DOHH2 (cell line): ENCODE data around the gene C22orf23.

ENCODE experiments used
- H3F3A ChIP-seq: fragments of 200-600 bp; sonication (generic), shearing (Covaris generic); 2 replicates; pipeline ENCODE4 v1.6.0; 2016; ENCODE audit warnings: antibody characterized with exemption, mild to moderate bottlenecking; ENCODE audit not compliant: control insufficient read depth, insufficient read depth
- H3K27ac ChIP-seq: fragments of 200-600 bp; sonication (generic); 2 replicates; pipeline ENCODE4 v1.5.1; 2014; ENCODE audit warnings: low read depth, mild to moderate bottlenecking, low read length, moderate library complexity
- H3K27me3 ChIP-seq: fragments of 200-600 bp; sonication (generic); 2 replicates; pipeline ENCODE4 v1.6.1; 2014; ENCODE audit warnings: mild to moderate bottlenecking, low read length, mixed read lengths; ENCODE audit not compliant: control insufficient read depth
- H3K36me3 ChIP-seq: fragments of 200-600 bp; sonication (generic); 2 replicates; pipeline ENCODE4 v1.6.1; 2014; ENCODE audit warnings: mild to moderate bottlenecking, low read length, moderate library complexity, mixed read lengths; ENCODE audit not compliant: control insufficient read depth
- H3K4me1 ChIP-seq: fragments of 200-600 bp; sonication (generic); 2 replicates; pipeline ENCODE4 v1.6.1; 2014; ENCODE audit warnings: mild to moderate bottlenecking, low read length, mixed read lengths; ENCODE audit not compliant: control insufficient read depth
- H3K4me2 ChIP-seq: fragments of 200-600 bp; sonication (generic); 2 replicates; pipeline ENCODE4 v1.6.0; 2014; ENCODE audit warnings: mild to moderate bottlenecking, low read length, moderate library complexity
- H3K4me3 ChIP-seq: fragments of 200-600 bp; sonication (generic); 2 replicates; pipeline ENCODE4 v1.5.1; 2014; ENCODE audit warnings: mild to moderate bottlenecking, low read length, mixed read lengths
- H3K79me2 ChIP-seq: fragments of 200-600 bp; sonication (generic); 2 replicates; pipeline ENCODE4 v1.6.1; 2014; ENCODE audit warnings: mild to moderate bottlenecking, low read length, mixed read lengths; ENCODE audit not compliant: control insufficient read depth
- H3K9me2 ChIP-seq: fragments of 200-600 bp; sonication (generic); replicated peaks from 2 replicates; pipeline ENCODE4 v1.6.1; 2014; ENCODE audit warnings: mild to moderate bottlenecking, low read length, mixed read lengths; ENCODE audit not compliant: control insufficient read depth
- H3K9me3 ChIP-seq: fragments of 200-600 bp; sonication (generic); 2 replicates; pipeline ENCODE4 v1.6.1; 2014; ENCODE audit warnings: antibody characterized with exemption, low read length, mixed read lengths; ENCODE audit not compliant: control insufficient read depth, insufficient read depth
- H4K20me1 ChIP-seq: fragments of 200-600 bp; sonication (generic); 2 replicates; pipeline ENCODE4 v1.6.0; 2014; ENCODE audit warnings: low read depth, mild to moderate bottlenecking, antibody characterized with exemption, low read length, moderate library complexity; ENCODE audit not compliant: control insufficient read depth, insufficient read depth
- CTCF ChIP-seq: fragments of 200-600 bp; sonication (generic); IDR thresholded peaks from one replicate; pipeline ENCODE4 v1.5.1; 2014; ENCODE audit warnings: antibody characterized with exemption, mild to moderate bottlenecking, low read depth, low read length; ENCODE audit not compliant: poor library complexity, severe bottlenecking
- EZH2phosphoT487 ChIP-seq: fragments of 200-600 bp; sonication (generic); IDR thresholded peaks from 2 replicates; pipeline ENCODE4 v1.6.1; 2017; ENCODE audit warnings: borderline replicate concordance, mild to moderate bottlenecking, antibody characterized with exemption, low read length, moderate library complexity, mixed read lengths

The C22orf23 gene

DNA sequence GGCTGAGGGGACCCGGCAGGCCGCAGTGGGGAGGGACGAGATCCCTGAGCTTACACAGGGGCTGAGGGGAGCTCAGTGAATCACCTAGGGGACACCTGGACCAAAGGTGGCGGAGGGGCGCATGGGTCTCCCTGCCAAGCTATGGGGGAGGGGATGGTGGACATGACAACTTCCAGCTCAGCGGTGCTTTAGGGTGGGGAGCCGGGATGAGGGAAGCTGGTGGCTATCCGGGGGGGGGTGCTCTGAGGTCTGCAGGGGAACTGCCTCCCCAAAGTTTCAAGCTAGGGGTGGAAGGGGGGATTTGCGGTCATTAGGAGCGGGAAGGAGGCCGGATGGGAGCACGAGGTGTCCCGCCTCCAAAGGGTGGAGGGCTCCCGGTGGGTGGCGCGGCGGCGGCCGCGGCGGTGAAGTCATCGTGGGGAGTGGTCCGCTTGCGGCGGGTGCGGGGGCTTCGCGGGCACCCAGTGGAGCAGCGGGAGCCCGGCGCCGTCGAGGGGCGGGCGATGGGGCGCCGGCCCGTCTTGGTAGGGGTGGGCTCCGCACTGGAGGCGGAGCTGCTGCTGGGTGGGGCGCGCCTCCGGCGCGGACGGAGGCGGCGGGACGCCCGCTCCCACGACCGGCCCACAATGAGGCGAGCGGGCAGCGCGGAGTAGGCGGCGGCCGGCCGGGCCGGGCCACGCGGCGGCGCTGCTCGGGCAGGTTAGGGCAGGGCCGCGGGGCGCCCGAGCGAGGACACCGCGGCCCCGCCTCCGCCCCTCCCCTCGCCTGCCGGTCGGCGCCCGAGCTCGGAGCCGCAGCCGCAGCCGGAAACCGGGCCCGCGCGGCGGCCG, 47.7 kb downstream of the C22orf23 start, which contains the start of gene MICALL1:
MICALL1 (plus strand) TSS at position 764 of the 830 bp plus-strand sequence. CDS start 126 bp downstream, outside the sequence.
- no peaks in the 10 kb centered on the region for H3K9me2 ChIP-seq
- H3K27ac ChIP-seq: no peak within 1 kb of the TSS
- H3K36me3 ChIP-seq: no peaks in the 10 kb centered on the region
- no peaks in the 10 kb centered on the region for H3K9me3 ChIP-seq
- peak within 1 kb of the TSS; percentile 85 for H3K4me2 ChIP-seq
- peaks cover 5% of the 10 kb centered on the region; the same call in 1 of the 2 replicates for H3F3A ChIP-seq
- no peaks in the 10 kb centered on the region for H3K79me2 ChIP-seq
- TF ChIP-seq EZH2phosphoT487 (no peak), CTCF (no peak)
- H3K27me3 ChIP-seq: no peaks in the 10 kb centered on the region
- H3K4me1 ChIP-seq: peaks cover 17% of the 10 kb centered on the region
- H3K4me3 ChIP-seq: peak within 1 kb of the TSS; percentile 74
- H4K20me1 ChIP-seq: no peaks in the 10 kb centered on the region

DNA sequence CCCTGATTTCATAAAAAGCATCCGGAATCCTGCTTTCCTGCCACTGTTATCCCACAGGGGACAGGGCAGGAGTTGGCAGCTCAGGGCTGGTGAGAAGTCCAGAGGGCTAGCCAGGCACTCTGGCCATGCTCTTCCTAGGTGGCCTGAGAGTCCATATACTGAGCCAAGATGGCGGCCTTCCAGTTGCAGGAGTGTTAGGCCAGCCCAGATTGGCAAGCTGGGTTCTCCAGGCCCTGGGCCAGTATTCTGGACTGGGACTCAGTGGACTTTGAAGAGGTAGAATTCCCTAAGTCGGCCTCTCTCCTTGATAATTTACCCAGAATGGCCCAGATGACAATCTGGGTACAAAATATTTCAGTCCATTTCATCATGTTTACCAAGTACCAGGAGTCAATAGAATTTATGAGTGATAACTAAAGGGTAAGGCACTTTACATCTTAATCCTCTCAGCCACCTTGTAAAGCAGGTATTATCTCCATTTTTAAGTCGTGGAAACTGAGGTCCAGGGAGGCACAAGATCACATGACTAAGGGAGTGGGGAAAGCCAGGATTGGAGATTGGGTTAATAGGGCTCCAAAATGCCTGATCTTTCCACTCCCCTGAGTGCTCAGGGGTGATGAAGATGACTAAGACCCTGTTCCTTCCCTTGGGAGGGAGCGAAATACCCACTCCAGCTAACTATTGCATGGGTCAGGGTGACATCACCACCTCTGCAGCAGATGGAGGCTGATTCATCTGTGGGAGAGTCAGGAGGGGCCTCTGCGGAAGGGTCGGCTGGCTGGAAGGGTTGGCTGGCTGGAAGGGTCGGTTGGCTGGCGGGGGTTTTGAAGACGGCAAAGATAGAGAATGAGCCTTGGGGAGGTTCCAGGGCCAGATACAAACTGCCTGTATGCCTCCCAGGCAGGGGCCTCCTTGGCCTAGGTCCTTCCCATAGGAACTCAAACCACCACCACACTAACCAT, 48.5 kb downstream of the C22orf23 start:
- Histone ChIP-seq H3K9me3 (no peaks in the 10 kb centered on the region), H3K4me2 (peak overlapping the region; percentile 85), H3K9me2 (no peaks in the 10 kb centered on the region), H3K27ac (no peak overlapping the region), H3K4me3 (peak overlapping the region; percentile 74), H3F3A (peaks cover 5% of the 10 kb centered on the region; the same call in 1 of the 2 replicates), H3K4me1 (peaks cover 17% of the 10 kb centered on the region), H3K79me2 (no peaks in the 10 kb centered on the region), H3K27me3 (no peaks in the 10 kb centered on the region), H3K36me3 (no peaks in the 10 kb centered on the region), H4K20me1 (no peaks in the 10 kb centered on the region)
- no peak for TF ChIP-seq EZH2phosphoT487
- no peak for TF ChIP-seq CTCF

DNA sequence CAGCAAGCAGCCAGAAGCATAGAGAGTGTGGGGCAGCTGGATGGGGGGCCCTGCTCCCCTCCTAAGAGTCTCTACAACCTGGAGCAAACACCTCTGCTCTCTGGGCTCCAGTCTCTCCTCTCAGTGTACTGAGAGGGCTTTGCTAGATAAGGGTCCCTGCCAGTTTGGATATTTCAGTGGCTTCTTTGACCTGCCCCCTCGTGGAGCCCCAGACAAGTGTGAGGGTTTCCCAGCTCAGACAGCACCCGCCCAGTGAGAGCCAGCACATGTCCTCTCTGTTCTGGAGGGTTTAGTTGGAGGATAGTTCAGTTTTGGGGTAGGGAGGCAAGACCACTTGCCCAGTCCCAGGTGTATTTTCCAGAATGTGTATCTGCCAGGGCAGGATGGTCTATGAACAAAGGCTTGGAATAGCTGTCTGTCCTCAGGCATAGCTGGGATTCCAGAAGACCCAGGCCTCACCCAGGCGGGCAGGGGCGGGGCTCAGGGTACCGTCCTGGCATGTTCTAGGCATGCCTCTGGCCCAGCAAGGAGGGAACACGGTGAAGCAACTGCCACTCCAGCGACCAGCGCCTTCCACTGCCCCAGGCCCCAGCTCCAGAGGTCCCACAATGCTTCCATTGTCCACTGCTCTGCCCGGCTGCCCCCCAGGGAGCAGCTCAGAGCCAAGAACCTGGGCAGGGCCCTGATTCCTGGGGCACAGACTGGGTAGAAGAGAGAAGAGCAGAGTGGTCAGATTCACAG, 54.8 kb downstream of the C22orf23 start:
- Histone ChIP-seq H3K4me2 (no peak overlapping the region), H3K4me1 (peaks cover 21% of the 10 kb centered on the region), H3K36me3 (no peaks in the 10 kb centered on the region), H3K27me3 (no peaks in the 10 kb centered on the region), H3K79me2 (no peaks in the 10 kb centered on the region), H3F3A (peaks cover 5% of the 10 kb centered on the region; the same call in 1 of the 2 replicates), H4K20me1 (no peaks in the 10 kb centered on the region), H3K9me2 (no peaks in the 10 kb centered on the region), H3K9me3 (no peaks in the 10 kb centered on the region), H3K4me3 (no peak overlapping the region), H3K27ac (no peak overlapping the region)
- TF ChIP-seq CTCF (no peak), EZH2phosphoT487 (no peak)
